Fibroblast of lung (primary cell): Measurements from ENCODE around the gene ZNF697. TPM values are rescaled to one million over a fixed set of nuclear protein-coding genes. Genes with fewer than 3 reads are reported as not detected.
"Not testable (repeated sequence)": the region's sequence is repeated elsewhere in the genome, so short reads cannot be mapped to it uniquely, and the experiment has no call there.

ENCODE experiments used
- DNase-seq, 2 donors: peaks; one replicate each; pipeline versions ENCODE4 v3.0.0 to v3.0.0-alpha.2; 2010; ENCODE audit warnings: low read depth in 2 of 2
- H2AFZ ChIP-seq: 2 replicates; pipeline ENCODE4 v1.5.1; 2012; ENCODE audit warnings: low read length, control low read depth, inconsistent platforms
- H3K27ac ChIP-seq: 2 replicates; pipeline ENCODE4 v1.5.1; 2011; ENCODE audit warnings: low read length, control low read depth; ENCODE audit not compliant: insufficient read depth
- H3K27me3 ChIP-seq: 2 replicates; pipeline ENCODE4 v1.5.1; 2011; ENCODE audit warnings: mild to moderate bottlenecking, low read length; ENCODE audit not compliant: control insufficient read depth, insufficient read depth
- H3K36me3 ChIP-seq: 2 replicates; pipeline ENCODE4 v1.5.1; 2011; ENCODE audit warnings: low read length; ENCODE audit not compliant: control insufficient read depth, insufficient read depth
- H3K4me1 ChIP-seq: 2 replicates; pipeline ENCODE4 v1.5.1; 2011; ENCODE audit warnings: low read length; ENCODE audit not compliant: control insufficient read depth, insufficient read depth; ENCODE audit errors: extremely low read depth
- H3K4me2 ChIP-seq: 2 replicates; pipeline ENCODE4 v1.5.1; 2011; ENCODE audit warnings: low read length, control low read depth; ENCODE audit not compliant: insufficient read depth; ENCODE audit errors: extremely low read depth
- H3K4me3 ChIP-seq, 4 experiments: fragments of 200-600 bp in 1 of 4; sonication (generic) in 1 of 4; replicated peaks in 1 of 4; 2 replicates each; pipeline ENCODE4 v1.5.1; 2011 to 2016; ENCODE audit warnings: low read length in 4 of 4, low read depth in 3 of 4, mild to moderate bottlenecking in 3 of 4, control low read depth in 2 of 4, inconsistent platforms in 1 of 4, mixed read lengths in 1 of 4; ENCODE audit not compliant: insufficient read depth in 1 of 4; ENCODE audit errors: control extremely low read depth in 1 of 4
- H3K79me2 ChIP-seq: 2 replicates; pipeline ENCODE4 v1.5.1; 2012; ENCODE audit warnings: mild to moderate bottlenecking, low read length, inconsistent platforms; ENCODE audit not compliant: control insufficient read depth, insufficient read depth
- H3K9ac ChIP-seq: 2 replicates; pipeline ENCODE4 v1.5.1; 2011; ENCODE audit warnings: mild to moderate bottlenecking, low read length, control low read depth; ENCODE audit not compliant: insufficient read depth
- H3K9me3 ChIP-seq: 2 replicates; pipeline ENCODE4 v1.5.1; 2012; ENCODE audit warnings: low read depth, low read length; ENCODE audit not compliant: control insufficient read depth, insufficient read depth
- H4K20me1 ChIP-seq: 2 replicates; pipeline ENCODE4 v1.5.1; 2011; ENCODE audit warnings: low read length; ENCODE audit not compliant: control insufficient read depth, insufficient read depth; ENCODE audit errors: extremely low read depth
- CTCF ChIP-seq, 2 donors: IDR thresholded peaks in 1 of 2; conservative IDR thresholded peaks in 1 of 2; 1 replicate in 1 of 2; 2 replicates in 1 of 2; pipeline ENCODE4 v1.5.1; 2011 to 2012; ENCODE audit warnings: low read length in 2 of 2, control low read depth in 1 of 2, inconsistent platforms in 1 of 2, low read depth in 1 of 2, mild to moderate bottlenecking in 1 of 2
- EZH2 ChIP-seq: IDR thresholded peaks from 2 replicates; pipeline ENCODE4 v1.5.1; 2012; ENCODE audit warnings: low read length, control low read depth, mild to moderate bottlenecking; ENCODE audit errors: missing control alignments
- polyA plus RNA-seq, 2 donors: library from polyadenylated mRNA; depleted of rRNA in 1 of 2; stranded (reverse) in 1 of 2; unstranded in 1 of 2; fragments of >200 nt; gene quantifications; 2 replicates each; pipeline ENCODE4 v1.2.1, GENCODE V29; 2011 to 2012; ENCODE audit warnings: missing spikeins in 1 of 2
- total RNA-seq: library from RNA; depleted of rRNA; stranded (reverse); fragments of >200 nt; gene quantifications from 2 replicates; pipeline ENCODE4 v1.2.1, GENCODE V29; 2014

The ZNF697 gene
- total and polyA plus RNA-seq, 2 donors (not counting 1 experiment from before 2014, with no cell fraction given), result 9.6 to 23.0 TPM

GRCh38 chr1:119582801-119583200 is 65.3 kb downstream of the ZNF697 start:
- Histone ChIP-seq H3K9me3 (no peaks in the 10 kb centered on the region), H3K27me3 (peaks cover 4% of the 10 kb centered on the region)
- peak; percentile 48 to 65 for DNase-seq

GRCh38 chr1:119581076-119581475 is 67.0 kb downstream of the ZNF697 start:
- H4K20me1 ChIP-seq, H3K27me3 ChIP-seq, DNase-seq, H3K79me2 ChIP-seq, H3K27ac ChIP-seq, H3K9ac ChIP-seq, H2AFZ ChIP-seq, H3K4me2 ChIP-seq, H3K4me1 ChIP-seq, H3K36me3 ChIP-seq, H3K9me3 ChIP-seq, H3K4me3 ChIP-seq: not testable (repeated sequence)

More at GRCh38 chr1:119582801-119583200, 65.3 kb downstream of the ZNF697 start:
- Histone ChIP-seq H3K36me3 (no peaks in the 10 kb centered on the region), H4K20me1 (no peaks in the 10 kb centered on the region), H3K79me2 (no peaks in the 10 kb centered on the region), H3K27ac (no peak overlapping the region), H3K4me1 (no peaks in the 10 kb centered on the region), H3K4me2 (no peak overlapping the region), H2AFZ (no peak overlapping the region), H3K4me3 (no peak overlapping the region), H3K9ac (no peak overlapping the region)
- TF ChIP-seq EZH2 (no peak), CTCF (conservative IDR thresholded peaks at IDR 0.05 in 1 of 2, IDR thresholded peaks at IDR 0.05 in 1 of 2; ENCODE audit: low read depth in 1 of 2, low read length in 2 of 2) (peak; percentile 63 to 69)

DNA sequence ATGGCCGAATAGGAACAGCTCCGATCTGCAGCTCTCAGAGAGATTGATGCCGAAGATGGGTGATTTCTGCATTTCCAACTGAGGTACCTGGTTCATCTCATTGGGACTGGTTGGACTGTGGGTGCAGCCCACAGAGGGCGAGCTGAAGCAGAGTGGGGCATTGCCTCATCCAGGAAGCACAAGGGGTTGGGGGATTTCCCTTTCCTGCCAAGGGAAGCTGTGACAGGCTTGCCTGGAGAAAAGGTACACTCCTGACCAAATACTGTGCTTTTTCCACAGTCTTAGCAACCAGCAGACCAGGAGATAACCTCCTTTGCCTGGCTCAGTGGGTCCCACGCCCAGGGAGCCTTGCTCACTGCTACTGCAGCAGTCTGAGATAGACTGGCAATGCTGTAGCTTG is 74.2 kb downstream of the ZNF697 start:
- no peak overlapping the region for H3K27ac ChIP-seq
- TF ChIP-seq CTCF (conservative IDR thresholded peaks at IDR 0.05 in 1 of 2, IDR thresholded peaks at IDR 0.05 in 1 of 2; ENCODE audit: low read depth in 1 of 2, low read length in 2 of 2) (no peak), EZH2 (no peak)
- no peak for DNase-seq
- no peak overlapping the region for H2AFZ ChIP-seq
- no peak overlapping the region for H3K4me3 ChIP-seq
- H4K20me1 ChIP-seq, result no peaks in the 10 kb centered on the region
- H3K9ac ChIP-seq, result no peak overlapping the region
- no peak overlapping the region for H3K4me2 ChIP-seq
- no peaks in the 10 kb centered on the region for H3K79me2 ChIP-seq
- H3K36me3 ChIP-seq, result no peaks in the 10 kb centered on the region
- no peaks in the 10 kb centered on the region for H3K9me3 ChIP-seq
- H3K27me3 ChIP-seq, result no peaks in the 10 kb centered on the region
- no peaks in the 10 kb centered on the region for H3K4me1 ChIP-seq

GRCh38 chr1:119569930-119570622 is 78.0 kb downstream of the ZNF697 start:
- not testable (repeated sequence) for H3K4me2 ChIP-seq, H3K4me3 ChIP-seq, DNase-seq, H3K4me1 ChIP-seq, H3K9me3 ChIP-seq, H3K79me2 ChIP-seq, H2AFZ ChIP-seq, H3K36me3 ChIP-seq, H4K20me1 ChIP-seq, H3K9ac ChIP-seq, H3K27ac ChIP-seq, H3K27me3 ChIP-seq
